Spleen (tissue), 7 donors: ENCODE results near the gene DCAKD.

Experiments
- POLR2A ChIP-seq, 3 donors: fragments of 450-650 bp; IDR thresholded peaks; one replicate each; pipeline ENCODE4 v1.5.1; 2017; ENCODE audit warnings: antibody characterized with exemption in 3 of 3, mild to moderate bottlenecking in 1 of 3
- POLR2AphosphoS5 ChIP-seq, 3 donors: sonication (generic); formaldehyde crosslinking; IDR thresholded peaks; one replicate each; pipeline ENCODE4 v1.5.1; 2017; ENCODE audit warnings: antibody characterized with exemption in 3 of 3
- TF ChIP-seq, protein P1 (sequence below), 11 experiments: fragments of 200-600 bp in 7 of 11; fragments of 450-650 bp in 4 of 11; sonication (generic) in 4 of 11; IDR thresholded peaks in 8 of 11; conservative IDR thresholded peaks in 3 of 11; 1 replicate in 7 of 11; 2 replicates in 4 of 11; pipeline versions ENCODE4 v1.4.0 to v1.8.0; 2016 to 2021; ENCODE audit warnings: antibody characterized with exemption in 11 of 11, inconsistent platforms in 4 of 11, mild to moderate bottlenecking in 1 of 11
- donor health status: DM: no; HTN: no; CAD: no; lungs with moderate emphysema.
- donor health status: DM: no; HTN: no; CAD: no.
- donor health status: DM: no; HTN: no; CAD: no.

DNA sequence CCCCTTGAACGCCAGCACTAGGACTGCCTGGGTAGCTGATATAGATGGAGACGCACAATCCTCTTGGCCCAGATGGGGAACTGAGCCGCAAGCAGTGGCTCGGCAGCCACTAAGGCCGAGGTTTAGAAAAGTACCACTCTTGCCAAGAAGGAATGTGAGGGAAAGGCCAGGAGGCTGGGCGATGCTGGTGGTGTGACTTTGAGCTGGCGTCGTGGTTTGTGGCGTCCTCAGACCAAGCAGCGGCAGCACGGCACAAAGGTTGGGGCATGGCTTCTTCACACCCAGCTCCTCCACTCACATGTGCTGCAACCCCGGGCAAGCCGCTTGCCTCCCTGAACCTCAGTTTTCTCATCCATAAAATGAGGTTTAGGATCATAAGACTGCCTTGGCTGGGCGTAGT, 15.6 kb downstream of the DCAKD start:
- TF ChIP-seq, protein P1, sequence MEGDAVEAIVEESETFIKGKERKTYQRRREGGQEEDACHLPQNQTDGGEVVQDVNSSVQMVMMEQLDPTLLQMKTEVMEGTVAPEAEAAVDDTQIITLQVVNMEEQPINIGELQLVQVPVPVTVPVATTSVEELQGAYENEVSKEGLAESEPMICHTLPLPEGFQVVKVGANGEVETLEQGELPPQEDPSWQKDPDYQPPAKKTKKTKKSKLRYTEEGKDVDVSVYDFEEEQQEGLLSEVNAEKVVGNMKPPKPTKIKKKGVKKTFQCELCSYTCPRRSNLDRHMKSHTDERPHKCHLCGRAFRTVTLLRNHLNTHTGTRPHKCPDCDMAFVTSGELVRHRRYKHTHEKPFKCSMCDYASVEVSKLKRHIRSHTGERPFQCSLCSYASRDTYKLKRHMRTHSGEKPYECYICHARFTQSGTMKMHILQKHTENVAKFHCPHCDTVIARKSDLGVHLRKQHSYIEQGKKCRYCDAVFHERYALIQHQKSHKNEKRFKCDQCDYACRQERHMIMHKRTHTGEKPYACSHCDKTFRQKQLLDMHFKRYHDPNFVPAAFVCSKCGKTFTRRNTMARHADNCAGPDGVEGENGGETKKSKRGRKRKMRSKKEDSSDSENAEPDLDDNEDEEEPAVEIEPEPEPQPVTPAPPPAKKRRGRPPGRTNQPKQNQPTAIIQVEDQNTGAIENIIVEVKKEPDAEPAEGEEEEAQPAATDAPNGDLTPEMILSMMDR (IDR thresholded peaks at IDR 0.05 in 8 of 11, conservative IDR thresholded peaks at IDR 0.05 in 3 of 11), result no peak
- TF ChIP-seq POLR2AphosphoS5 (IDR thresholded peaks at IDR 0.05), result no peak
- no peak for TF ChIP-seq POLR2A (IDR thresholded peaks at IDR 0.05)
